ENCODE data around the gene STAG1. TPM values are rescaled to one million over a fixed set of nuclear protein-coding genes. Genes with fewer than 3 reads are reported as not detected.
"Not testable (repeated sequence)": the region's sequence is repeated elsewhere in the genome, so short reads cannot be mapped to it uniquely, and the experiment has no call there.

STAG1 gene
- total RNA-seq, 1 experiment from 2014 or later, result 43.7 TPM

GRCh38 chr3:136740351-136740958 is 11.7 kb downstream of the STAG1 start:
- no peak for DNase-seq (ENCODE audit: low read depth, low spot score)
- no peaks in the 10 kb centered on the region for H3K9me3 ChIP-seq (ENCODE audit: control insufficient read depth, insufficient read depth, low read depth, low read length)
- no peaks in the 10 kb centered on the region for H3K36me3 ChIP-seq (ENCODE audit: control insufficient read depth, insufficient read depth, low read length)
- H3K4me1 ChIP-seq (ENCODE audit: control insufficient read depth, insufficient read depth, low read length), result peaks cover 10% of the 10 kb centered on the region; the same call in 1 of the 2 replicates
- BruUV-seq (replicated peaks), result no TSS peak
- H3K27ac ChIP-seq (ENCODE audit: low read length), result no peak overlapping the region
- intact Hi-C loops (cut with micrococcal nuclease; ENCODE audit: unreplicated experiment) (loop anchor here (10.0 kb wide), 1 partner anchor 196 kb away; no protein-coding TSS in a partner anchor), in situ Hi-C loops (cut with HindIII; ENCODE audit: low pct_unique_long_range_greater_than_20kb, low sequenced_read_pairs) (loop anchor here (10.0 kb wide), 1 partner anchor 556 kb away; no protein-coding TSS in a partner anchor)
- ATAC-seq, result no peak
- TF ChIP-seq SIN3A (IDR thresholded peaks at IDR 0.05; ENCODE audit: borderline replicate concordance, insufficient read depth, low read depth, low read length), result no peak
- TF ChIP-seq REST (IDR thresholded peaks at IDR 0.05; ENCODE audit: insufficient read depth in 1 of 2, low read depth in 2 of 2, low read length in 1 of 2), result no peak
- TF ChIP-seq TCF7L2 (IDR thresholded peaks at IDR 0.05; ENCODE audit: low read depth, low read length), result no peak
- no peak for TF ChIP-seq CTCF (IDR thresholded peaks at IDR 0.05)
- no peak for TF ChIP-seq POLR2AphosphoS5 (IDR thresholded peaks at IDR 0.05; ENCODE audit: low read depth, low read length)
- CTCF ChIA-PET, result no interaction called here
- no peaks in the 10 kb centered on the region for H3K27me3 ChIP-seq (ENCODE audit: control insufficient read depth, insufficient read depth, low read length)
- POLR2A ChIA-PET, result interaction anchor here (0.7 kb wide), 1 partner anchor 12 kb away, joined by 3 read pairs; no protein-coding TSS in a partner anchor
- no peak overlapping the region for H3K4me3 ChIP-seq (ENCODE audit: low read depth in 2 of 2, low read length in 2 of 2)

GRCh38 chr3:136736950-136737349 is 15.2 kb downstream of the STAG1 start:
- H3K4me1 ChIP-seq (ENCODE audit: control insufficient read depth, insufficient read depth, low read length); DNase-seq (ENCODE audit: low read depth, low spot score); BruUV-seq (replicated peaks); H3K36me3 ChIP-seq (ENCODE audit: control insufficient read depth, insufficient read depth, low read length); POLR2A ChIA-PET; H3K4me3 ChIP-seq (ENCODE audit: low read depth in 2 of 2, low read length in 2 of 2); H3K9me3 ChIP-seq (ENCODE audit: control insufficient read depth, insufficient read depth, low read depth, low read length); H3K27me3 ChIP-seq (ENCODE audit: control insufficient read depth, insufficient read depth, low read length); ATAC-seq; in situ Hi-C loops (cut with HindIII; ENCODE audit: low pct_unique_long_range_greater_than_20kb, low sequenced_read_pairs); intact Hi-C loops (cut with micrococcal nuclease; ENCODE audit: unreplicated experiment); H3K27ac ChIP-seq (ENCODE audit: low read length): not testable (repeated sequence)
- CTCF ChIA-PET, result interaction anchor here (0.8 kb wide), 1 partner anchor 12 kb away, joined by 6 read pairs; no protein-coding TSS in a partner anchor

GRCh38 chr3:136735103-136735502 is 17.1 kb downstream of the STAG1 start:
- BruUV-seq (replicated peaks), result no TSS peak
- Histone ChIP-seq H3K27ac (ENCODE audit: low read length) (no peak overlapping the region), H3K36me3 (ENCODE audit: control insufficient read depth, insufficient read depth, low read length) (no peaks in the 10 kb centered on the region), H3K27me3 (ENCODE audit: control insufficient read depth, insufficient read depth, low read length) (no peaks in the 10 kb centered on the region), H3K9me3 (ENCODE audit: control insufficient read depth, insufficient read depth, low read depth, low read length) (no peaks in the 10 kb centered on the region), H3K4me1 (ENCODE audit: control insufficient read depth, insufficient read depth, low read length) (peaks cover 21% of the 10 kb centered on the region), H3K4me3 (ENCODE audit: low read depth in 2 of 2, low read length in 2 of 2) (no peak overlapping the region)
- intact Hi-C loops (cut with micrococcal nuclease; ENCODE audit: unreplicated experiment), result no loop called here
- DNase-seq (ENCODE audit: low read depth, low spot score) (no peak), ATAC-seq (no peak)
- POLR2A ChIA-PET, result no interaction called here
- in situ Hi-C loops (cut with HindIII; ENCODE audit: low pct_unique_long_range_greater_than_20kb, low sequenced_read_pairs), result no loop called here
- no peak for TF ChIP-seq POLR2AphosphoS5 (IDR thresholded peaks at IDR 0.05; ENCODE audit: low read depth, low read length)
- no peak for TF ChIP-seq SIN3A (IDR thresholded peaks at IDR 0.05; ENCODE audit: borderline replicate concordance, insufficient read depth, low read depth, low read length)
- TF ChIP-seq TCF7L2 (IDR thresholded peaks at IDR 0.05; ENCODE audit: low read depth, low read length), result no peak
- TF ChIP-seq CTCF (IDR thresholded peaks at IDR 0.05), result no peak
- TF ChIP-seq REST (IDR thresholded peaks at IDR 0.05; ENCODE audit: insufficient read depth in 1 of 2, low read depth in 2 of 2, low read length in 1 of 2), result no peak
- CTCF ChIA-PET, result interaction anchor here (0.5 kb wide), 1 partner anchor 380 kb away, joined by 5 read pairs; no protein-coding TSS in a partner anchor

Data from Panc1 (cell line).